Gastroesophageal sphincter (tissue), 3 donors: ENCODE measurements around the gene PLAC1.

Source experiments
- EP300 ChIP-seq: sonication (generic); formaldehyde crosslinking; IDR thresholded peaks from one replicate; pipeline ENCODE4 v1.6.1; 2017; ENCODE audit warnings: antibody characterized with exemption, mild to moderate bottlenecking
- POLR2A ChIP-seq, 2 donors: fragments of 450-650 bp; IDR thresholded peaks; one replicate each; pipeline ENCODE4 v1.6.1; 2017; ENCODE audit warnings: antibody characterized with exemption in 2 of 2, mild to moderate bottlenecking in 2 of 2, moderate library complexity in 1 of 2
- POLR2AphosphoS5 ChIP-seq: sonication (generic); formaldehyde crosslinking; IDR thresholded peaks from one replicate; pipeline ENCODE4 v1.6.1; 2017; ENCODE audit warnings: antibody characterized with exemption
- TF ChIP-seq, protein P1 (sequence below), 4 experiments: fragments of 200-600 bp in 2 of 4; fragments of 450-650 bp in 2 of 4; sonication (generic) in 1 of 4; IDR thresholded peaks; one replicate each; pipeline ENCODE4 v1.5.1; 2017 to 2019; ENCODE audit warnings: antibody characterized with exemption in 4 of 4, mild to moderate bottlenecking in 2 of 4, moderate library complexity in 2 of 4

GRCh38 chrX:134672101-134672500, 13.8 kb upstream of the PLAC1 start:
- TF ChIP-seq, protein P1, sequence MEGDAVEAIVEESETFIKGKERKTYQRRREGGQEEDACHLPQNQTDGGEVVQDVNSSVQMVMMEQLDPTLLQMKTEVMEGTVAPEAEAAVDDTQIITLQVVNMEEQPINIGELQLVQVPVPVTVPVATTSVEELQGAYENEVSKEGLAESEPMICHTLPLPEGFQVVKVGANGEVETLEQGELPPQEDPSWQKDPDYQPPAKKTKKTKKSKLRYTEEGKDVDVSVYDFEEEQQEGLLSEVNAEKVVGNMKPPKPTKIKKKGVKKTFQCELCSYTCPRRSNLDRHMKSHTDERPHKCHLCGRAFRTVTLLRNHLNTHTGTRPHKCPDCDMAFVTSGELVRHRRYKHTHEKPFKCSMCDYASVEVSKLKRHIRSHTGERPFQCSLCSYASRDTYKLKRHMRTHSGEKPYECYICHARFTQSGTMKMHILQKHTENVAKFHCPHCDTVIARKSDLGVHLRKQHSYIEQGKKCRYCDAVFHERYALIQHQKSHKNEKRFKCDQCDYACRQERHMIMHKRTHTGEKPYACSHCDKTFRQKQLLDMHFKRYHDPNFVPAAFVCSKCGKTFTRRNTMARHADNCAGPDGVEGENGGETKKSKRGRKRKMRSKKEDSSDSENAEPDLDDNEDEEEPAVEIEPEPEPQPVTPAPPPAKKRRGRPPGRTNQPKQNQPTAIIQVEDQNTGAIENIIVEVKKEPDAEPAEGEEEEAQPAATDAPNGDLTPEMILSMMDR (IDR thresholded peaks at IDR 0.05): no peak
- TF ChIP-seq POLR2A (IDR thresholded peaks at IDR 0.05) (no peak), EP300 (no peak), POLR2AphosphoS5 (no peak)
